GM12878 (cell line): ENCODE measurements around the gene RBM44. TPM values are rescaled to one million over a fixed set of nuclear protein-coding genes. Genes with fewer than 3 reads are reported as not detected.
"Not testable (repeated sequence)": the region's sequence is repeated elsewhere in the genome, so short reads cannot be mapped to it uniquely, and the experiment has no call there.

ENCODE experiments used
- ATAC-seq: fragments of 200-7000 bp; cut with Tn5 transposase; 3 replicates; pipeline ENCODE4 v1.9.1; 2020; ENCODE audit warnings: mild to moderate bottlenecking, moderate library complexity
- BruUV-seq: library from RNA; stranded (reverse); fragments of 400-500 nt; replicated peaks from 2 replicates; lab custom pipeline; 2021; lab: Mats Ljungman, UMichigan
- CTCF ChIA-PET: fragments of 300-600 bp; sonication (Branson Sonifier 250); formaldehyde crosslinking; extraction: SDS; loops from one replicate; lab custom pipeline; 2021; ENCODE audit warnings: inconsistent platforms; lab: Yijun Ruan, JAX
- POLR2A ChIA-PET: fragments of 350-600 bp; formaldehyde crosslinking; extraction: SDS; loops from one replicate; lab custom pipeline; 2021; ENCODE audit warnings: inconsistent platforms; lab: Charles Lee
- RAD21 ChIA-PET: fragments of 300-600 bp; sonication (Branson Sonifier 250); formaldehyde crosslinking; loops from one replicate; lab custom pipeline; 2023; ENCODE audit warnings: antibody characterized with exemption; ENCODE audit not compliant: unreplicated experiment; lab: Charles Lee
- SMC1A ChIA-PET: fragments of 300-600 bp; sonication (Branson Sonifier 250); formaldehyde crosslinking; loops from one replicate; lab custom pipeline; 2023; ENCODE audit not compliant: unreplicated experiment, uncharacterized antibody; lab: Charles Lee
- DNase-seq: peaks from one replicate; pipeline ENCODE4 v3.0.0-alpha.2; 2011; ENCODE audit warnings: low read depth, low spot score
- FAIRE-seq: peaks from 3 replicates; lab custom pipeline; 2011; peaks lifted over from hg19 to GRCh38; lab: Jason Lieb, UNC
- H2AFZ ChIP-seq: 2 replicates; pipeline ENCODE4 v1.6.0; 2011; ENCODE audit warnings: low read depth, low read length, control low read depth; ENCODE audit not compliant: control insufficient read depth
- H3K27ac ChIP-seq: 2 replicates; pipeline ENCODE4 v1.5.1; 2011; ENCODE audit warnings: control low read depth; ENCODE audit not compliant: control insufficient read depth, insufficient read depth
- H3K27me3 ChIP-seq, 2 experiments: replicated peaks in 1 of 2; 2 replicates each; pipeline versions ENCODE4 v1.6.0 to v1.6.1; 2011; ENCODE audit warnings: low read length in 1 of 2; ENCODE audit not compliant: control insufficient read depth in 2 of 2, insufficient read depth in 2 of 2
- H3K36me3 ChIP-seq, 2 experiments: 2 replicates each; pipeline ENCODE4 v1.5.1; 2011; ENCODE audit warnings: low read length in 1 of 2; ENCODE audit not compliant: control insufficient read depth in 2 of 2, insufficient read depth in 2 of 2
- H3K4me1 ChIP-seq: 2 replicates; pipeline ENCODE4 v1.6.1; 2011; ENCODE audit warnings: mild to moderate bottlenecking, low read length, moderate library complexity, mixed read lengths; ENCODE audit not compliant: control insufficient read depth, insufficient read depth
- H3K4me2 ChIP-seq: 2 replicates; pipeline ENCODE4 v1.6.0; 2011; ENCODE audit warnings: control low read depth; ENCODE audit not compliant: control insufficient read depth, insufficient read depth
- H3K4me3 ChIP-seq: fragments of 200-600 bp; sonication (generic); 2 replicates; pipeline ENCODE4 v1.5.1; 2016
- H3K79me2 ChIP-seq: 2 replicates; pipeline ENCODE4 v1.6.0; 2011; ENCODE audit warnings: low read length; ENCODE audit not compliant: control insufficient read depth, insufficient read depth
- H3K9ac ChIP-seq: 2 replicates; pipeline ENCODE4 v1.8.0; 2011; ENCODE audit warnings: low read length, control low read depth, mixed read lengths; ENCODE audit not compliant: control insufficient read depth, insufficient read depth
- H3K9me3 ChIP-seq: replicated peaks from 3 replicates; pipeline ENCODE4 v1.5.1; 2011; ENCODE audit warnings: mild to moderate bottlenecking, low read length; ENCODE audit not compliant: control insufficient read depth, insufficient read depth
- H4K20me1 ChIP-seq: 2 replicates; pipeline ENCODE4 v1.6.0; 2011; ENCODE audit not compliant: control insufficient read depth, insufficient read depth
- ESRRA ChIP-seq: IDR thresholded peaks from 2 replicates; pipeline ENCODE4 v1.6.1; 2012; ENCODE audit warnings: mild to moderate bottlenecking, low read length, improper control_type of control experiment
- NR2F1 ChIP-seq: fragments of 450-650 bp; conservative IDR thresholded peaks from 2 replicates; pipeline ENCODE4 v1.6.1; 2017; ENCODE audit warnings: mild to moderate bottlenecking
- SMAD1 ChIP-seq: fragments of 450-650 bp; IDR thresholded peaks from 2 replicates; pipeline ENCODE4 v1.6.1; 2018; ENCODE audit warnings: mild to moderate bottlenecking, low read depth; ENCODE audit not compliant: partially characterized antibody
- TCF3 ChIP-seq: IDR thresholded peaks from 2 replicates; pipeline ENCODE4 v1.6.1; 2012; ENCODE audit warnings: low read depth, mild to moderate bottlenecking, low read length, borderline replicate concordance; ENCODE audit not compliant: insufficient read depth
- WGBS: methylation state at CpG from one replicate; pipeline ENCODE4 v1.1.6; 2016; ENCODE audit warnings: low lambda C conversion rate; ENCODE audit not compliant: insufficient replicate concordance, insufficient coverage; ENCODE audit errors: missing lambda C conversion rate; 5-methylcytosine and 5-hydroxymethylcytosine counted together
- in situ Hi-C: fragments of 300-500 bp; cut with MboI; formaldehyde crosslinking; loops from 9 replicates; pipeline ENCODE4 v1.14.3; 2018; ENCODE audit warnings: mixed read lengths
- intact Hi-C: fragments of 100-400 bp; cut with micrococcal nuclease; formaldehyde crosslinking; loops from one replicate; pipeline ENCODE4 v1.14.2; 2022; ENCODE audit not compliant: unreplicated experiment
- polyA plus RNA-seq, 11 experiments: library from polyadenylated mRNA; depleted of rRNA in 4 of 11; unstranded in 6 of 11; stranded (reverse) in 5 of 11; fragments of >200 nt; fragmentation: Nextera tagmentation in 4 of 11; fragmentation: Illumina TruSeq in 1 of 11; extraction: Ambion mirVana in 4 of 11; extraction: Trizol in 1 of 11; gene quantifications; 1 replicate in 1 of 11; 2 replicates in 10 of 11; pipeline versions ENCODE4 v1.2.1 to v1.2.3, GENCODE V29; 2011 to 2016; ENCODE audit warnings: inconsistent platforms in 2 of 11, missing spikeins in 2 of 11, low read depth in 1 of 11
- total RNA-seq, 4 experiments: library from RNA; depleted of rRNA in 3 of 4; stranded (reverse); fragments of >200 nt in 3 of 4; fragmentation: Illumina TruSeq in 1 of 4; extraction: Trizol in 1 of 4; gene quantifications; 2 replicates each; pipeline versions ENCODE4 v1.2.1 to v1.2.3, GENCODE V29; 2013 to 2021
- TF ChIP-seq, protein P1 (sequence below): fragments of 450-650 bp; IDR thresholded peaks from 2 replicates; pipeline ENCODE4 v1.6.1; 2017; ENCODE audit warnings: mild to moderate bottlenecking

RBM44 gene
- total and polyA plus RNA-seq, 10 of the 15 experiments (the other 5 are each of a cell fraction or from before 2014, with no cell fraction given): 0.14 to 1.4 (median 0.62) TPM; not detected in 1

DNA sequence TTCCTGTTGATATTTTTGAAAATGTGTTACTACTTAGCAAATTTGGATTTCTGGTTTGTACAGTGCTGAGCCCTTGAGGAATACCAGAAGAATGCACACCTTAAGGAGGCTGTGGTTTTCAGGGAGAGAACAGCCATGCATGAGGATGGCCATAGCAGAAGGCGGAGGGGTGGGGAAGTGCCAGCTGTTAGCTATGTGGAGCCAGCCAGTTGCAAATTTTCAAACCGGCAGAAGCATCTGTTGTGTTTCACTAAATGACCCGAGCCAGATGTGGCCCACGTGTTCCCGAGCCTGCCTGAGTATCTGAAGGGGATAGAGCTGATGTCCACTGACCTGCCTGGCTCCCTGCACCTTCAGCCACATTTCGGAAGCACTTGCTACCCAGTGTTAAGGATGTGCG is 16.4 kb upstream of the RBM44 start (continued):
- TF ChIP-seq ESRRA: no peak
- TF ChIP-seq NR2F1: no peak
- TF ChIP-seq, all 136 proteins: peak for 0

- H3K4me3 ChIP-seq, H3K4me2 ChIP-seq, H3K9ac ChIP-seq, BruUV-seq, POLR2A ChIA-PET, DNase-seq, H3K79me2 ChIP-seq, SMC1A ChIA-PET, intact Hi-C loops, H3K27ac ChIP-seq, FAIRE-seq, ATAC-seq, RAD21 ChIA-PET, H3K4me1 ChIP-seq, in situ Hi-C loops, H2AFZ ChIP-seq, H4K20me1 ChIP-seq, H3K27me3 ChIP-seq: not testable (repeated sequence)
- H3K36me3 ChIP-seq: peaks cover 2 to 19% of the 10 kb centered on the region in 2 experiments; a peak in 3 of 4 replicates
- WGBS: 97% methylated on average over 2 of the region's 5 CpGs
- H3K9me3 ChIP-seq: peaks cover 12% of the 10 kb centered on the region; the same call in 2 of the 3 replicates
- CTCF ChIA-PET: interaction anchor here (0.9 kb wide), 1 partner anchor 9 kb away, joined by 3 read pairs; no protein-coding TSS in a partner anchor
These were observed 14.9 kb upstream of the RBM44 start for GRCh38 chr2:237783678-237784077.

DNA sequence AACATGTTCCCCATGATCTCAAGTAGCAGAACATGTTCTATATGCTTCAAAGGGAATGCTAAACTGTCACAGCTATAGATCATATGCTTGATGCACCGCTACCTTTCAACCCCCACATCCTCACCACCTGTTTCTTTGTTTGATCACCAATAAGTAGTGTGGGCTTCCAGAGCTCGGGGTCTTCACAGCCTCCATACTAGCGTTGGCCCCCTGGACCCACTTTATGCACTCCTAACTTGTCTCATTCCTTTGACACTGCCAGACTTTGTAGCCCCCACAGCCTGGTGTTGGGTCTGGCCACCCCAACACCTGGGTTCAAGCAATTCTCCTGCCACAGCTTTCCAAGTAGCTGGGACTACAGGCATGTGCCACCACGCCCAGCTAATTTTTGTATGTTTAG is 11.6 kb upstream of the RBM44 start:
- ChIA-PET POLR2A (no interaction called here), RAD21 (no interaction called here)

More for the DNA sequence above, 11.6 kb upstream of the RBM44 start:
- no peak for ATAC-seq
- H3K9ac ChIP-seq: no peak overlapping the region
- no peak for DNase-seq
- H3K36me3 ChIP-seq: no peaks in the 10 kb centered on the region; a peak in 2 of 4 replicates
- intact Hi-C loops: no loop called here
- H3K27me3 ChIP-seq: no peaks in the 10 kb centered on the region
- CTCF ChIA-PET: no interaction called here
- H4K20me1 ChIP-seq: no peaks in the 10 kb centered on the region
- H3K4me1 ChIP-seq: no peaks in the 10 kb centered on the region
- TF ChIP-seq TCF3 (no peak), SMAD1 (no peak)
- TF ChIP-seq, protein P1, sequence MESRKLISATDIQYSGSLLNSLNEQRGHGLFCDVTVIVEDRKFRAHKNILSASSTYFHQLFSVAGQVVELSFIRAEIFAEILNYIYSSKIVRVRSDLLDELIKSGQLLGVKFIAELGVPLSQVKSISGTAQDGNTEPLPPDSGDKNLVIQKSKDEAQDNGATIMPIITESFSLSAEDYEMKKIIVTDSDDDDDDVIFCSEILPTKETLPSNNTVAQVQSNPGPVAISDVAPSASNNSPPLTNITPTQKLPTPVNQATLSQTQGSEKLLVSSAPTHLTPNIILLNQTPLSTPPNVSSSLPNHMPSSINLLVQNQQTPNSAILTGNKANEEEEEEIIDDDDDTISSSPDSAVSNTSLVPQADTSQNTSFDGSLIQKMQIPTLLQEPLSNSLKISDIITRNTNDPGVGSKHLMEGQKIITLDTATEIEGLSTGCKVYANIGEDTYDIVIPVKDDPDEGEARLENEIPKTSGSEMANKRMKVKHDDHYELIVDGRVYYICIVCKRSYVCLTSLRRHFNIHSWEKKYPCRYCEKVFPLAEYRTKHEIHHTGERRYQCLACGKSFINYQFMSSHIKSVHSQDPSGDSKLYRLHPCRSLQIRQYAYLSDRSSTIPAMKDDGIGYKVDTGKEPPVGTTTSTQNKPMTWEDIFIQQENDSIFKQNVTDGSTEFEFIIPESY: no peak
- no peak for FAIRE-seq
- no peak overlapping the region for H3K27ac ChIP-seq
- no peaks in the 10 kb centered on the region for H3K79me2 ChIP-seq
- no peak overlapping the region for H3K4me2 ChIP-seq
- no peak overlapping the region for H2AFZ ChIP-seq
- no TSS peak for BruUV-seq
- H3K9me3 ChIP-seq: peaks cover 12% of the 10 kb centered on the region; the same call in 1 of the 3 replicates
- in situ Hi-C loops: no loop called here
- SMC1A ChIA-PET: no interaction called here
- H3K4me3 ChIP-seq: no peak overlapping the region
- WGBS: 100% methylated on average over 4 of the region's 4 CpGs
